ENCODE data around the gene KRT79.

Gene KRT79

GRCh38 chr12:52815161-52815560 is 18.9 kb downstream of the KRT79 start:
- no peak for TF ChIP-seq CTCF (conservative IDR thresholded peaks at IDR 0.05; ENCODE audit: low read depth)
- DNase-seq (ENCODE audit: low spot score) = no peak
- POLR2A ChIA-PET (ENCODE audit: low non-redundant PET) = no interaction called here
- no peak overlapping the region for H3K27ac ChIP-seq
- CTCF ChIA-PET = no interaction called here

- no peak for TF ChIP-seq CTCF (conservative IDR thresholded peaks at IDR 0.05; ENCODE audit: low read depth)
- DNase-seq (ENCODE audit: low spot score) = no peak
- ChIA-PET POLR2A (ENCODE audit: low non-redundant PET) (no interaction called here), CTCF (no interaction called here)
- no peak overlapping the region for H3K27ac ChIP-seq
Measured at GRCh38 chr12:52814710-52815155, 19.4 kb downstream of the KRT79 start.

- ChIA-PET CTCF (no interaction called here), POLR2A (ENCODE audit: low non-redundant PET) (no interaction called here)
- no peak for TF ChIP-seq CTCF (conservative IDR thresholded peaks at IDR 0.05; ENCODE audit: low read depth)
- no peak for DNase-seq (ENCODE audit: low spot score)
- no peak within 1 kb of the TSS for H3K27ac ChIP-seq
Measured at GRCh38 chr12:52813885-52814709, 20.0 kb downstream of the KRT79 start, which contains the start of gene KRT4. Gene KRT4 (minus strand): TSS chr12:52814116. CDS start chr12:52814058, 58 bp downstream.

GRCh38 chr12:52813203-52813819 is 20.8 kb downstream of the KRT79 start:
- TF ChIP-seq CTCF (conservative IDR thresholded peaks at IDR 0.05; ENCODE audit: low read depth) = no peak
- DNase-seq (ENCODE audit: low spot score) = no peak
- ChIA-PET CTCF (interaction anchor here (0.6 kb wide), 1 partner anchor 17 kb away, joined by 3 read pairs; the partner anchor contains the start of gene KRT3), POLR2A (ENCODE audit: low non-redundant PET) (no interaction called here)
- no peak overlapping the region for H3K27ac ChIP-seq

- no peak for TF ChIP-seq CTCF (conservative IDR thresholded peaks at IDR 0.05; ENCODE audit: low read depth)
- ChIA-PET POLR2A (ENCODE audit: low non-redundant PET) (no interaction called here), CTCF (no interaction called here)
- DNase-seq (ENCODE audit: low spot score) = no peak
- H3K27ac ChIP-seq = no peak overlapping the region
Measured at GRCh38 chr12:52812749-52813148, 21.4 kb downstream of the KRT79 start.

- POLR2A ChIA-PET (ENCODE audit: low non-redundant PET) = no interaction called here
- CTCF ChIA-PET = no interaction called here
- no peak for TF ChIP-seq CTCF (conservative IDR thresholded peaks at IDR 0.05; ENCODE audit: low read depth)
- H3K27ac ChIP-seq = no peak overlapping the region
- DNase-seq (ENCODE audit: low spot score) = no peak
Measured at GRCh38 chr12:52812073-52812400, 22.1 kb downstream of the KRT79 start.
